NCI-H2171 treated with DMSO at 0.1 percent for 48 hours (cell line): ENCODE results near the gene COL10A1.
"Not testable (repeated sequence)": the region's sequence is repeated elsewhere in the genome, so short reads cannot be mapped to it uniquely, and the experiment has no call there.

Experiments
- DNase-seq: peaks from one replicate; lab custom pipeline; 2025; lab: John Stamatoyannopoulos, UW

The COL10A1 gene

GRCh38 chr6:116120430-116120829, 5.5 kb downstream of the COL10A1 start:
- DNase-seq = no peak

- DNase-seq = no peak
Observed at GRCh38 chr6:116118608-116119007, 7.3 kb downstream of the COL10A1 start.

DNA sequence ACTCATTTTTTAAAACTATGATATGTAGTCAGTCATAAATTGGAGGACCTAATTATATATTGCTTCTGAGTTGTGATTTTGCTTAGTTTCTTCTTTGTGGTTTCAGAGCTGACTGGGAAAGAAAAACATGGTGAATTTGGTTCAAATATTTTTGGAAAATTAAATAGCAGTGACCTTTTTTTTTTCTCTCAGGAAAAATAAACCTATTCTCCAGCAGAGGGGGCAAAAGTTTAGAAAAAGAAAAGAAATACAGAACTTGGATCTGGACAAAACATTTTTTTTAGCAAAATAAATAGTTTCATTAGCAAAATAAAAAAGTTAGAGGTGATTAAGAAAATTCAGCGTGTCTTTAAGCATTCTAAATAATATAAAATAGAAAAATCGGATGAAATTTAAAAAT, 10.2 kb downstream of the COL10A1 start:
- no peak for DNase-seq

DNA sequence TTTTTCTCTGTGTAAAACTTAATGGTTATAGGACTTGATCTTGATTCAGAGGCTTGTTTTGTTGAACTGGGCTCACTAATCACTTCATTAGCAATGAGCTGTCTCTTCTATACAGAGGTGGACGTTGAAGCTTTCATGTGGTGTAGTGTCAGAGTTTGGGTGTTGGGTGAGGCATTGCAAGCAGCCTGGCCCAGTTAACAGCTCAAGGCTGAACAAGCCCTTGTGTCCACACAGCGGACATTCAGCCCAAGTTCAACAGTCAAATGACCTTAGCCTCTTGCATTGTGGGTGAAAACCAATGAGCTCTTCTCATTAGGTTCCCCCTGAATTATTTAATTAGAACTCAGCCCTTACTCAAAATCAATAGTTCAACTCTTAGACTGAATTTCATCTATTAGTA, 12.5 kb downstream of the COL10A1 start:
- DNase-seq = no peak

GRCh38 chr6:116111552-116112528, 14.1 kb downstream of the COL10A1 start:
- DNase-seq = no peak

DNA sequence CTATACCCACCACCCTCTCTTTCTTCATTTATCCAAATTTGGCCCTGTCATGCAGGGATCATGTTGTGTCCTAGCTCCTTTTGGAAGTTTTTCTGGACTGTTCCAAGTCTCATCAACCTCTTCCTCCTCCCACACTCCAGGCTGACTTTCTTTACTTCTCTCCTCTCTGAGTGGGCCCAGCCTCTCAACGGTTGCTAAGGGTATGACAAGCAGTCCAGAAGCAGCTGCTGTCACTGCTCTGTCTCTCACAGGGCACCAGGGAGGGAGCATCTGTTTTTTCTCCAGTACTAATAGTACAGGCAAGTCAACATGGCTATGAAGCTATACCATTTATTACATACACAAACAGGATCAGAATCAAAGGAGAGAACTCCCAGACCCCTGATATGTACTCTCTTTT, 17.1 kb downstream of the COL10A1 start:
- DNase-seq = peak; percentile 41

- no peak for DNase-seq
Observed at GRCh38 chr6:116106146-116106545, 19.8 kb downstream of the COL10A1 start.

DNA sequence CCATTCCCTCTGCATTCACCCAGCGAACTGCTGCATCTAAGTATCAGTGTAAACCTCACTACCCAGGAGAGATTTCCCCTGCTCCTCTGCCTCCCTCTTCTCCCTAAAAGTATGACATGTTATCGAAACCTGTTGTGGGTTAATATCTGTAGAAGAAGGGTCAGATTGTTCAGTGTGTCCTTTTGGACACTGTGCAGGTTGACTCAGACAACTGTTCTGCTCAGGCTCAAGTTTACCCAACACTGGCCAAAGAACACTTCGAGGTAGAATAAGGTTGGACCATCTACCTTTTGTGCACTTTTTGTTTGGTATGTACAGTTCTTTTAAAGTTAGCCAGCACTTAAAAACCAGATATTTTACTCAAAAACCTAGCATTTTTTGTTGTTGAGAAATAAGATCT, 20.7 kb downstream of the COL10A1 start:
- no peak for DNase-seq

DNA sequence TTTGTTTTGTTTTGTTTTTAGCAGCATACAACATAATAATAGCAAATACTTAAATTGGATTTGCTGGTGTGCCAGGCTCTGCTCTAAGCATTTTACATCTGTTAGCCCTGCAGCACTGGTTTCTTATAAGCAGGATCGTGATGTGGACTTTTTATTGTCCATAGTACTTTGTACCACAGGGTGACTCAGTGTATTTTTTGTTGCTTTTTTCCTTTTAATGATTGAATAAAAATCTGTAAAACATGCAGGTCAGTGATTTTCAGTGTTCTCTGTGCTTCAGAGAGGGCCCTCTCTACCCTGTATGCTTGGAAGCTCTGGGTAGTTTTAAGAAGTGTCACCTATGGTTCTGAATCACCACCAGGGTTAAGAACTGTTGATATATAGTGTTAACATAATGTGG, 21.3 kb downstream of the COL10A1 start:
- no peak for DNase-seq

DNA sequence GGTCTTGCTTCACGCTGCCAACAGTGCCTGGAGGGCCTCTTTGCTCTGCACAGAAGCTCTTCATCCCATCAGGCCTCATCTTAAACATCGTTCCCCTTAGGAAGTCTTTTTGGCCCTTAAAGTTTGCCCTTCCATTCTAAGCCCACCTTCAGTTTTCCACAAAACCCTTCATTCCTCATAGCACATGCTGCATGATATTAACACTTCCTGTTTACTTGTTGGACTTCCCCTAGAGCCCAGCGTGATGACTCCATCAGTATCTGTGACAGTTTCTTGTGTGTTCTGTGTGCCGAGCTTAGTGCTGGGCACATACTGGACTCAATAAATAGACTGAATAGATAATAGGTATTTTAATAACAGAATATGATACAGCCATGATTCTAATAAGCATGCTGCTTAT, 23.1 kb downstream of the COL10A1 start:
- DNase-seq = no peak

DNA sequence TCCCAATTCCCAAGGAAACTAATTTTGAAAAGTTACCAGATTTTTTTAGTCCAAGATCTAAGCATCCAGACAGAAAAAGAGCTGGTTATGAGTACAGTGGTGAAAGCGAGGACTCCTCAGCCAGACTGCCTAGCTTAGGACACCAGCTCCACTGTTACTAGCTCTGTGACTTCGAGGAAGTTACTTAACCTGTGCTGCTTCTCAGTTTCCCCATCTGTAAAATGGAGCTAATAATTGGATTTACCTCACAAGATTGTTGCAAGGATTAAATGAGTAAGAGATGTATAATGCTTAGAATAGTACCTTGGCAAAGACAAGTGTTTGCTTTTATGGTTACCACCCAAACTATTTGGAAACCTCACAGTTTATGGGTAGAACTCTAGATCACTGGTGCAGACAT, 24.1 kb downstream of the COL10A1 start:
- no peak for DNase-seq

DNA sequence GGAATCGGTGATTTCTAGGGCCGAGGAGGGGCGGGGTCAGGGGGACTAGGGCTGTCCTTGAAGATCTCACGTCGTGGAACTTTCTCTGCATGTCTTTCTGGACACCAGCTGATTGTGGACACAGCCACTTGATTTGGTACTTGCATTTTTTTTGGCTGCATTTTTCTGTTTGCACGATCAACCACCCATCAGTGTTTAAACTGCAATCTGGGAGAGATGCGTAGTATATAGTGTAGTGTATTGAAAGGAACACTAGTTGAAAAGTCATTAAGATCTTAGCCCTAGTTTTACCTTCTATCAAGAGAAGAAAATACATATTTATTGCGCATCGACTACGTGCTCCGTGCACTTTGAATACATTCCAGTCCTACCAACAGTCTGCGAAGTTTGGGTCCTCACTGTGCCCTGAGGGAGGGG, 24.6 kb downstream of the COL10A1 start:
- no peak for DNase-seq

DNA sequence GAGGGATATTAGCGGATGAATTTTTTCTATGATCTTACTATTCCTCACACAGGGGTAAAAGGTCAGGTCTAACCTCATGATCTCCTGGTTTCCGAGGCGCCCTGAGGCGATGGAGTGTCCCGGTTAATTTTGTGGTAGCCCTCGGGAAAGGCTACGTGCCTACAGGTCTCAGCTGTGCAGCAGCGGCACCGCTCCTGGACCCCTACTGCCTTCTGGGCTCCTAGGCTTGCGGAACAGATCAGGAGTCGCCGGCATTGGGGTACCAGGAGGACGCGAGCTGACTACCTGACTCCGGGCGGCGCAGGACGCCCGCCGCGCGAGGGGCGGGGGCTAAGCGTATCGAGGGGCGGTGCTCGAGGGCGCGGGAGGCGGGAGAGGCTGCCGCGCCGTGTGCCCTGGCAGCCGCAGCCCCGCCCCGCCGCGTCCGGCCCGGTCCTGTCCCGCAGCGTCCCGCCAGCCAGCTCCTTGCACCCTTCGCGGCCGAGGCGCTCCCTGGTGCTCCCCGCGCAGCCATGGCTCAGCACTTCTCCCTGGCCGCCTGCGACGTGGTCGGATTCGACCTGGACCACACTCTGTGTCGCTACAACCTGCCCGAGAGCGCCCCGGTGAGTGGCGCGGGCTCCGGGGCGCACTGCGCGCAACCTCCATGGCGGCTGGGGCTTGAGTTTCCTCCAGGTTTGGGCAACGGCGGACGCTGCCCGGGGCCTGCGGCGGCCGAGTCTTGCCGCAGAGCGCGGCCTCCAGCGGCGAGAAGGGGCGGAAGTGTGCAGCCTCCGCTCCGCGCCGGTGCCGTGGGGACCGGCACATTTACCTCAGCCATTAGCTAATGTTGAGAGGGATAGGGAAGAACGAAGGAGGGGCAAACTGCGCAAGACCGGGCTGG, 25.3 kb downstream of the COL10A1 start, which contains the start of gene NT5DC1:
TSS of gene NT5DC1 (plus strand) at position 435 of the 883 bp plus-strand sequence. CDS start at position 513, 78 bp downstream.
- peak; percentile 84 for DNase-seq

DNA sequence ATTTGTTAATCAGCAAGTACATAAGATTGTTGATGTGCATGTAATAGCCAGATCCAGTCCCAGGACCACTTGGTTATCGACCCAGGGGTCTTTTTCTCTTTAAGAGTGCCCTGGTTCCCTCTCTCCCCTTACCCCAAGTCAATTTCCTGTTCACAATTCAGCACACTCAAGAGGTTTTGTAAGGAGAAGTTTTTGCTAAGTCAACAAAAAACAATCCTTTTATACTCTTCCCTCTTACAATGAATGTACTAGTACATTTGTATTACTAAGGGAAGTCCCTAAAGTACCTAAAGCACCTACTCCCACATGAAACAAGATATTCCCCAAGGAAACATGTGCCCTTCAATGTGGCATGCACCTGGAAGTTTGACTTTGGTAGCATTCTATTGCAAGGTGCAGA, 26.9 kb downstream of the COL10A1 start:
- DNase-seq = peak; percentile 26

- peak; percentile 7 for DNase-seq
Observed at GRCh38 chr6:116096979-116097816, 28.7 kb downstream of the COL10A1 start.

- DNase-seq = not testable (repeated sequence)
Observed at GRCh38 chr6:116096048-116096759, 29.7 kb downstream of the COL10A1 start.

DNA sequence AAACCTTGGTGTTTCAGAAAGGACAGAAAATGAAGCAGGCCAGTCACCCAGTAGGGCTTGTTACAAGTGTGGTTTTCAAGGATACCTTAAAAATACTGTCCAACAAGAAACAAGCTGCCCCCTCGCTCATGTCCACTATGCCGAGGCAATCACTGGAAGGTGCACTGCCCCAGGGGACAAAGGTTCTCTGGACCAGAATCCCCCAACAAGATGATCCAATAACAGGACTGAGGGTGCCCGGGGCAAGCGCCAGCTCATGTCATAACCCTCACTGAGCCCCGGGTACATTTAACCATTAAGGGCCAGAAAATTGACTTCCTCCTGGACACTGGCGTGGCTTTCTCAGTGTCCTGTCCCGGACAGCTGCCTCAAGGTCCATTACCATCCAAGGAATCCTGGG, 31.9 kb downstream of the COL10A1 start:
- DNase-seq = no peak

DNA sequence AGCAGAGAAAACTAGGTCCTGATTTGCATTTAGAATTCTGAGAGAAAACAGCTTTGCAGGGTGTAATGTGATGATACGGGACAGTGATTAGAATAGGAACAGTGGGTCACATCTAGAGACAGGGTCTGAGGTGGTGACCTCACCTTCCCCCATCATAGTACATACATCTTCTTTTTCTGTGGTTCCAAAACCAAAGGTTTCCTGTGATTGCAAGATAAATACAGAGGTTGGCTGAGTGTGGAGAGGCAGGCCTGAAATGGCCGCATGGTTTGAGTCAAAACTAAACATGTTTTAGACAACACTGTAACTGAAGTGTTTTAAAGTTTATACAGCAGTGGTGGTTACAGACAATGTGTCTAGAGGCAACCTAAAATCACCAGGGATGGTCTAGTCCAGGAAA, 35.7 kb downstream of the COL10A1 start:
- DNase-seq = no peak

DNA sequence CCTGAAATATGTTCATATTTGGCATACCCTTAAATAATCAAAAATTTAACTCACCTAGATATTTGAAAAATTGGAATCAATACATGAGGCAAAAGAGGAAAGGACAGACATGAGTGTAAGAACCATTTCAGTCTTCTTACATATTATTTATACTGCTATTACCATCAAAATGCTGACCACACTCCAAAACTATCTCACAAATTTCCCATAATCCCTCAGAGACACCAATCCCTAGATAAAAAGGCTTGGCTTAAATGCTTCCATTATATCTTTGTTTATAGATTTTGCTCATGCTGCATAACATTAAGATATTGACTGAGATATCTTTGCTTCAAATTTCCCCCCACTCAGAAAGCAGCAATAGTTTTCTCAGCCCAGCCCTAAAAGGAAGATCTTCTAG, 37.0 kb downstream of the COL10A1 start:
- DNase-seq = no peak

- no peak for DNase-seq
Observed at GRCh38 chr6:116087437-116088027, 38.4 kb downstream of the COL10A1 start.

DNA sequence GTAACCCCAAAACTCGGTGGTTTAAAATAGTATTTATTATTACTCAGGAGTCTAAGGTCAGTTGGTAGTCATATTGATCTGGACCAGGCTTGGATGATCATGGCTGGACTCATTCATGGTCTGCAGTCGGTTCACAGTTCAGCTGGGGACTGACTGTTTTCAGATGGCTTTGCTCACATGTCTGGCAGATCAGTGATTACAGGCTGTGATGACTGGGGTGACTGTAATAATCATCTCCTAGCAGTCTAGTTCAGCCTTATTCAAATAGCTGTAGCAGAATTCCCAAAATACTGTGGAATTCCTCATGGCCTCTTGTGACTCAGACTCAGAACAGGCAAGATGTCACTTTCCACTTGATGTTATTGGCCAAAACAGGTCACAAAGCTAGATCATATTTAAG, 41.6 kb downstream of the COL10A1 start:
- no peak for DNase-seq
